GM18502 (cell line): ENCODE measurements around the gene ONECUT3.
"Not testable (repeated sequence)": the region's sequence is repeated elsewhere in the genome, so short reads cannot be mapped to it uniquely, and the experiment has no call there.

Experiments
- ATAC-seq: cut with Tn5 transposase; IDR thresholded peaks from one replicate; pipeline ENCODE4 v1.9.1; 2021; ENCODE audit warnings: mild to moderate bottlenecking; ENCODE audit not compliant: unreplicated experiment, poor library complexity

Gene ONECUT3

DNA sequence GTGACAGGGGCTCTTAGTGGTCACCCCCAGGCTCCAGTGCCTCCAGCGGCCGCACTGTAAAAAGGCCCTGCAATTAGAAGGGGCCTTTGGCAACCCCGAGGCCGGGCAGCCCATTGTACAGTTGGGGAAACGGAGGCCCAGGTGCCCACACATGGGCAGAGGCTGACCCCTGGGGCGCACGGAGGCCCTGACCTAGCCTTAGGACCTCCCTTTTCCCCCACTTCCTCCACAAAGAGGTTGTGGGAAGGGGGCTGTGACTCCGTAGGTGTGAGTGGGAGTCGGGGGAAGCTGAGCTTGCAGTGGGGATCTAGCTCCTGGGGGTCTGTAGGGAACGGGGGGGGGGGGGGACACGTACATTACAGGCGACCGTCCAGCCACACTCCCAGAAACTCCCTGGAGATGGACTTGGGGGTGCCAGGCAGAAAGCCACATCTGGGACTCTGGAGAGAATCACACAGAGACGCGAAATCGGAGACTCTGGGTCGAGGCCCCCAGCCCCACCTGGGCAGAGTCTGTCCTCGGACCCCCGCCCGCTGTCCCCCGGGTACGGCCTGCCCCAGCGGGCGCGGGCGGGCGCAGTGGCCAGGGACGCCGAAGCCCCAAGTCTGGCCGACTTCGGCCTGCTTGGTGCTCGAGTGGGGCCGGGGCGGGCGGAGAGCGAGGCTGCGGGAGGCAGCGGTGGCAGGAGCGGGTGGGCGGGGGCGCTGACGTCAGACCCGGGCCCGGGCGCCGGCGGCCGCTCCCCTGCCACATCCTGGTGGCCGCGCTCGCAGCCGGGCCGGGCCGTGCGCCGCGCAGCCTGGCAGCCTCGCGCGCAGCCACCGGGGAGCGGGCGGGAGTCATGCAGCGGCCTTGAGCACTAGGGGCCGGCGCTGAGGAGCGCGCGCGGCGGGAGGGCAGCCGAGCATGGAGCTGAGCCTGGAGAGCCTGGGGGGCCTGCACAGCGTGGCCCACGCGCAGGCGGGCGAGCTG lies at the start of gene ONECUT3:
ONECUT3 (plus strand) TSS at position 750 of the 972 bp plus-strand sequence; CDS start at position 907, 157 bp downstream.
- no peak for ATAC-seq

DNA sequence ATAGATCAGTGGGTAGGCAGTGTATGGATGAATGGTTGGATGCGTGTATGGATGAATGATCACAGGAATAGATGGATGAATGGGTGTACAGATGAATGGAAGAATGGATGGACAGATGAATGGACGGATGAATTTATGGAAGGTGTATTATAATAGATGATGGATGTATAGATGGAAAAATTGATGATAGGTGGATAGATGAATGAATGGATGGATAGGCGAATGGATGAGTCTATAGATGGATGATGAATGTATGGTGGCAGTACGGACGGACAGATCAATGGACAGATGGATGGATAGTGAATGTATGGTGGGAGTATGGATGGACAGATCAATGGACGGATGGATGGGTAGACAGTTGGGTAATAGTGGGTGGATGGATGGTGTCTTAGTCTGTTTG lies 49.0 kb upstream of the ONECUT3 start:
- ATAC-seq, result no peak

DNA sequence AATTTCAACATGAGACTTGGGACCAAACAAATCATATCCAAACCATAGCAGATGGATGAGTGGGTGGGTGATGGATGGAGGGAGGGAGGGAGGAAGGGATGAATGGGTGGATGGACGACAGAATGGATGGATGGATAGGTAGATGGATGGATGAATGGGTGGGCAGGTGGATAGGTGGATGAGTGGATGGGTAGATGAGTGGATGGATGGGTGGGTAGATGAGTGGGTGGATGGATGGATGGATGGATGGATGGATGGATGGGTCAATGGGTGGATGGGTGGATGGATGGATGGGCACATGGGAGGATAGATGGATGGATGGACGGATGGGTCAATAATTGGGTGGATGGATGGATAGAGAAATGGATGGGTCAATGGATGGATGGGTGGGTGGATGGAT lies 47.9 kb upstream of the ONECUT3 start:
- ATAC-seq, result no peak

DNA sequence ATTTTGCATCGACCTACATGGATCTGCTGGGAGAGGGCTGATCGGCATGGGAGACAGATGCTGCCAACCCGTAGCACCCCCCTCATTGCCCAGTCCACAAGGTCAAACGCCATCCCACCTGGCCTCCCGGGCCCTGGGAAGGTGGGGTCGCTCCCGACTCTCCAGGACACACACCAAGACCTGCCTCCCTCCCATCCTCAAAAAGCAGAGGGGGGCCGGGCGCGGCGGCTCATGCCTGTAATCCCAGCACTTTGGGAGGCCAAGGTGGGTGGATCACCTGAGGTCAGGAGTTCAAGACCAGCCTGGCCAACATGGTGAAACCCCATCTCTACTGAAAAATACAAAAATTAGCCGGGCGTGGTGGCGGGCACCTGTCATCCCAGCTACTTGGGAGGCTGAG lies 46.7 kb upstream of the ONECUT3 start:
- ATAC-seq, result not testable (repeated sequence)

DNA sequence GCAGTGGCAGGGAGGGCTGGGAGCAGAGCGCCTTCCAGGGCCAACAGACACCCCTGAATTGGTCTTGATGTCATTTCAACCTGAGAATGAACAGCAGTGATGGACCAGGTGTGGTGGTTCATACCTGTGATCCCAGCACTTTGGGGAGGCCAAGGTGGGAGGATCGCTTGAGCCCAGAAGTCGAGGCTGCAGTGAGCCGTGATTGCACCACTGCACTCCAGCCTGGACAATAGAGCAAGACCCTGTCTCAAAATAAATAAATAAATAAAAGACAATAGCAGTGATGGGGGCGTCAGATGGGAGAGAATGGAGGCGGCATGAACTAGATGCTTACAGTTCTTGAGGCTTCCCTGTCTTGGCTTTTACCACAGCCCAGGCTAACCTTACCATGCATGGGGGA lies 46.1 kb upstream of the ONECUT3 start:
- ATAC-seq, result no peak

DNA sequence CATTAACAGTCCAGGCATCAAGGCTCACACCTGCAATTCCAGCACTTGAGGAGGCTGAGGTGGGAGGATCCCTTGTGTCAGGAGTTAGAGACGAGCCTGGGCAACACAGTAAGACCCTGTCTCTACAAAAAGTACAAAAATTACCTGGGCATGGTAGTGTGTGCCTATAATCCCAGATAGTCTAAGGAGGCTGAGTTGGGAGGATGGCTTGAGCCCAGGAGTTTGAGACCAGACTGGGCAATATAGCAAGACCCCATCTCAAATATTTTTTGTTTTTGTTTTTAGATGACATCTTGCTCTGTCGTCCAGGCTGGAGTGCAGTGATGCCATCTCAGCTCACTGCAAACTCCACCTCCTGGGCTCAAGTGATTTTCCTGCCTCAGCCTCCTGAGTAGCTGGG lies 40.1 kb upstream of the ONECUT3 start:
- ATAC-seq, result no peak

DNA sequence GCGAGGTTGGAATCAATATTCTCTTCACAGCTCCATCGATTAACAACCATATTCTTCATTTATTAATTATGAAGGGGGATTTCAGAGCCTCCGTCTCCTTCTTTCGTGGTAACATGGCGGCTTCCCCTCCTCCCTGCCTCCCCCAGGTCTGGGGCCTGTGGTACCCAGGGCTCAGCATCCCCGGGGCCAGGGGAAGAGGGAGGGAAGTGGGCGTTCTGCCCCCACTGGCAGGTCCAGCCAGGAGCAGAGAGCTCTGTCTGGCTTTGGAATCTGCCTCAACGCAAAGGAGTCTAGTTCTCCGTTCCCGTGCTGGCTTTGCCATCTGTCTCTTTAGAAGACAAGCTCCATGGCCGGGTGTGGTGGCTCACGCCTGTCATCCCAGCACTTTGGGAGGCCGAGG lies 37.8 kb upstream of the ONECUT3 start:
- ATAC-seq, result no peak

DNA sequence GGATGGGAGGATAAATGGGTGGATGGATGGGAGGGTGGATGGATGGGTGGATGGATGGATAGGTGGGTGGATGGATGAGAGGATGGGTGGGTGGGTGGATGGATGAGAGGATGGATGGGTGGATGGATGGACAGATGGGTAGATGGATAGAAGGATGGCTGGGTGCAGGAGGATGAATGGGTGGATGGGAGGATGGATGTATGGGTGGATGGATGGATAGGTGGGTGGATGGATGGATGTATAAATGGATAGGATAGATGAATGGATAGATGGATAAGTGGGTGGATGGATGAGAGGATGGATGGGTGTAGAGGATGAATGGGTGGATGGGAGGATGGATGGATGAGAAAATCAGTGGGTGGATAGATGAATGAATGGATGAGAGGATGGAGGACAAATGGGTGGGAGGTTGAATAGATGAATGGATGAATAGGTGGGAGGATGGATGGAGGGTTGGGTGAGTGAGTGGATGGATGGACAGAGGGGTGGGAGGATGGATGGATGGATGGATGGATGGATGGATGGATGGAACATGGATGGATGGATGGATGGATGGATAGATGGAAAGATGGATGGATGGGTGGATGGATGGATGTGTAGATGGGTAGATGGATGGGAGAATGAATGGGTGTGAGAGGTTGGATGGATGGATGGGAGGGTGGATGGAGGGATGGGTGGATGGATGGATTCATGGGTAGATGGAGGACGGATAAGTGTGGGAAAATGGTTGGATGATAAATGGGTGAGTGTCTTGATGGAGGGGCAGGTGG lies 35.9 kb upstream of the ONECUT3 start:
- ATAC-seq, result no peak

DNA sequence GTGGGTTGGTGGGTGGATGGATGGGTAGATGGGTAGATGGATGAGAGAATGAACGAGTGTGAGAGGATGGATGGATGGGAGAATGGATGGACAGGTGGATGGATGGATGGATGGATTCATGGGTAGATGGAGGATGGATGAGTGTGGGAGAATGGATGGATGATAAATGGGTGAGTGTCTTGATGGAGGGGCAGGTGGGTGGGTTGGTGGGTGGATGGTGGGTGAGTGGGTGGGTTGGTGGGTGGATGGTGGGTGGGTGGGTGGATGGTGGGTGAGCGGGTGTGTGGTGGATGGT lies 35.4 kb upstream of the ONECUT3 start:
- no peak for ATAC-seq

DNA sequence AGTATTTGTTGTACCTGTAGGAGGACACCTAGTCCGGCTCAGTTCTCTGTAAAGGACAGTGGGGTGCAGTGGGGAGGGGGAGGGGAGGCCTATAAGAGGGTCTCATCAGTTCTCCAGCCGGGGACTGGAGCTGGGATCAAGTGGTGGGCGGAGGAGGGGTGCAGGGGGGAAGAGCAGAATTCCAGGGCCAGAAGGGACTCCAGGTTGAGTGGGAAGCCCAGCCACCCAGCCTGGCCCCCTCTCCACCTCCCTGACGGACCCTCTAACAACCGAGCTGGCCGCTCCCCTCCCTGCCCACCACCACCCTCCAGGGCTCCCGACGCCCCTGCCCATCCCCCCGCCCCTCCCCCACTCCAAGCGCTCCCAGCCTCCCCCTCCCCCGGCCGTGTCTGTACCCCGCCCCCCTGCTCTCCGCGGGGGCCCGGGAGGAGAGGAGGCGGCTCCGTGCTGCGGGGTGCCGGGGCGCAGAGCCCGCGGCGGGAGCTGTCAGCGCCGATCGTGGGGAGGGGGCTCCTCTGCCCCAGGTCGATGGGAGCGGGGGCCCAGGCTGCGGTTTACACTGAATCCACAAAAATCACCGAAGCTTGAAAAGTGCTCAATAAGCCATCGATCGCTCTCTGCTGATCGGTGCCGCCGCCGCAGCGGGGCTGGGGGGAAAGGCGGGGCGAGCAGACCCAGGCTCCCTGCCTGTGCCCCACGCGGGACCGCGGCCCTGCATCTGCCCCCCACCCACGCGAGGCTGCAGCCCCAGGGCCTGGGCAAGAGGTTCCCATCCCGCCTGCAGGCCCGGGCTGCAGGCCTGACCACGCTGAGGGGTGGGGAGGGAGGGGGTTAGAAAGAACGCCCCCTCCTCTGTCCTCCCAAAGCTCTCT lies 34.6 kb upstream of the ONECUT3 start:
- ATAC-seq, result no peak

DNA sequence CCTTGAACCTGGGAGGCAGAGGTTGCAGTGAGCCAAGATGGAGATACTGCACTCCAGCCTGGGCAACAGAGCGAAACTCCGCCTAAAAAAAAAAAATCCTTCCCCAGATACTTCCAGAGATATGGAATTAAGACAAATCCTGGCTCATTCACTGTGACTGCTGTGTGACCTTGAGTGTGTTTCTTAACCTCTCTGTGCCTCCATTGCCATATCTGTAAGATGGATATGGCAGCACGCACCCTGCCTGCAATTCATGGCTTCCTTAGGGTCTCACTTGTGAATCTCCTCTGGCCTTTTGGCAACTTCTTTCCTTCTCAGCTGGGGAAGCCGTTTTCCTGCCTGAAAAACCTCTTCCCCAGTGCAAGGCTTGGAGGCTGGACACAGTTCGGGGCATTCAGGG lies 33.8 kb upstream of the ONECUT3 start:
- ATAC-seq, result no peak

DNA sequence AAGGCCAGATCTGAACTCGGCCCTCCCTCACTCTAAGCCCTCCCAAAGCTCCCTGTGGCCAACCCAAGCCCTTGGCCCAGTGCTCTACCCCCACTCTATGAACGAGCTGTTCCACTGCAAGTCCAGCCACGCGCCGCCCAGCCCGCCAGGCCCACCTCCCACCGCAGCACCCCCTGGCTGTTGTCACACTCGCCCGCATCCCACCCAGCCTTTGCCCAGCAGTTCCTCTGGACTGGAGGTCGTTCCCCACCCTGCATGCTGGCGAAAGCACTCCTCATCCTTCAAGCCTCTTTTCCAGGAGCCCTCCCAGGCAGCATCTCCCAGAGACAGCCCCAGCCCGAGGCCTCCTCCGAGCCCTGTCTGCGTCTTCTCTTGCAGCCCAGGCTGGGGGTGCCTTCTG lies 33.1 kb upstream of the ONECUT3 start:
- no peak for ATAC-seq

DNA sequence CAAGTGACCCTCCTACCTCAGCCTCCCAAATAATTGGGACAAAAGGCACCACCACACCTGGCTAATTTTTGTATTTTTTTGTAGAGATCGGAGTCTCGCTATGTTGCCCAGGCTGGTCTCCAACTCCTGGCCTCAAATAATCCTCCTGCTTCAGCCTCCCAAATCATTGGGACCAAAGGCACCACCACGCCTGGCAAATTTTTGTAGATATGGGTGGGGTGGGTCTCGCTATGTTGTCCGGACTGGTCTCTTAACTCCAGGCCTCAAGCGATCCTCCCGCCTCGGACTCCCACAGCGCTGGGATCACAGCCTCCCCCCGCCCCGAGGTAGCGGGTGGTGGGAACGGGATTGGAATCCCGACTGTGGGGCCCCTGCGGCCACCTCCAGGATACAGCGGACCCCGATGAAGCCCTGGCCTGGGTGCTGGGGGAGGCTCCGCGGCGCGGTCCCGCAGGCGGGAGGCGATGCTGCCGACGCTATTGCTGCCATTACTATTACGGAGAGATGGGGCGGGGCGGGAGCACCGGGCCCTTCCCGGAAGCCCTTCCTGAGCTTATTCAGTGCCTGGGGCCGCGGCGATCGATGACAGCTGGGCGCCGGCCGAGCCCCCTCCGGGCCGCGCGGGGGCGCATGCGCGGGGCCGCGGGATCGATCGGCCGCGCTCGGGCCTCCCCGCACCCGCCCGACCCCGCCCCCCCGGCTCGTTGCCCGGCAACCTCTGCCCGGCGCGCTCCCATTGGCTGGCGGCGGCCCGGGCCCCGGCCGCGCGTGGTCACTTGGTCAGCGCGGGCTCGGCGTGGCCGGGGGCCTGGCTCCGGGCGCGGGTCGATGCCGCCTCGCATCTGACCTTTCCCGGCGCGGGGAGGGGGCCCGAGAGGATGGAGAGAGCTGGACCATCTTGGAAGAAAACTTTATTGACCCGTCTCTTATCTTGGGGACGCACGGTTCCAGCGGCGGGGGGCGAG lies 27.9 kb upstream of the ONECUT3 start:
- no peak for ATAC-seq

DNA sequence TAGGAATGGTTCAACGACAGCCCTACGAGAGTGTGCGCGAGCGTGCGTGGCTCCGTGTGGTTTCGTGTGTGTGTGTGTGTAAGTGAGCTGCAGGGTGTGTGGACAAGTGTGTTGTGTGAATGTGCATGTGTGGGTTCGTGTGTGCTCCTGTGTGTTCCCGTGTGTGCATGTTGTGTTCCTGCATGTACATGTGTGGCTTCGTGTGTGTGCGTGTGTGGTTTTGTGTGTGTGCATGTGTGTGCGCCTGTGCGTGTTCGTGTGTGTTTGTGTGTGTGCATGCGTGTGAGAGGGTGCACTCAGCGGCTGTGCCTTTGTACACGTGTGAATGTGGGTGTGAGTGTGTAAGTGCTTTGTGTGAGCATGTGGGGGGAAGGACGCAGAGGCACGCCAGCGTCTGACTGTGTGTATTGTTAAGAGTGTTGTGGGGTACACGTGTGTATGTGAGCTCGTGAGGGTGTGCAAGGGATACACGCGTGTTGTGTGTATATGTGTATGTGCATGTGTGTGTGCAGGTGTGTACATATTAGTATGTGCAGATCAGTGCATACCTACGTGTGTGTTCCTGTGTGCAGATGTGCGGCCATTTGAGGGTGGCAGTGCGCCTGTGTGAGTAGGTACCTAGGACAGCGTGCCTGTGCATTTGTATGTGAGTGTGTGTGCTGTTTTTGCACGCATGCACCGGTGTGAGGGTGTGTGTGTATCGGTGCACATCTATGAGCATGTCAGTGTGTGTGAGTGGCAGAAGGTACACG lies 24.3 kb upstream of the ONECUT3 start:
- ATAC-seq, result no peak

DNA sequence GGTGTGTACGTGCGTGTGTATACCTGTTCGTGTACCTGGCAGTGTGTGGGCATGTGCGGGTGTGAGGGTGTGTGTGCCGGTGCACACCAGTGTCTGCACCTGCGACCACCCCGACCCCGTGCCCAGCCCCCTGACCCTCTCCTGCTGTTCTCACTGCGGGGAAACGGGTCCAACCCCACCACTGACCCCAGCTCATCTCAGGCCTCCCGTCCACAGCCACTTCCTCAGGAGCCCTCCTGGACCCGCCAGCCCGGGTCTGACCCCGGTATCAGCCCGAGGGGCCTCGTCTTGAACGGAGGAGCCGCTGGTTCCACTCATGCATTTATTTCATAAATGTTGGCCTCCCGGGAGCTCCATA lies 23.8 kb upstream of the ONECUT3 start:
- no peak for ATAC-seq

DNA sequence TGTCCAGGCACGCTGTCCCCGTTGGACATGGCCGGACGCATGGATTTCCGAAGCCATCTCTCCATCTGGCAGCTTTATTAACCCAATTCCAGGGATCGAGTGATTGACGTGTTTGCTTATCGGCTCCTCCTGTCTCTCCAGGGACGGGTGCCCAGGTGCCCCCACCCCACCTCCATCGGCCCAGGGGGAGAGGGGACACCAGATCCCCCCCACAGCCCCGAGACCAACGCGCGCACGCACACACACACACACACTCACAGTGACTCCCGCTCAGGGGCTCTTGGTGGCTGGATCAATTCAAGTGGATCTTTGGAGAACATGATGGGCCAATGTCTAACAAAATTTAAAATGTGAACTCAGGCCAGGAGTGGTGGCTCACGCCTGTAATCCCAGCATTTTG lies 23.1 kb upstream of the ONECUT3 start:
- no peak for ATAC-seq

DNA sequence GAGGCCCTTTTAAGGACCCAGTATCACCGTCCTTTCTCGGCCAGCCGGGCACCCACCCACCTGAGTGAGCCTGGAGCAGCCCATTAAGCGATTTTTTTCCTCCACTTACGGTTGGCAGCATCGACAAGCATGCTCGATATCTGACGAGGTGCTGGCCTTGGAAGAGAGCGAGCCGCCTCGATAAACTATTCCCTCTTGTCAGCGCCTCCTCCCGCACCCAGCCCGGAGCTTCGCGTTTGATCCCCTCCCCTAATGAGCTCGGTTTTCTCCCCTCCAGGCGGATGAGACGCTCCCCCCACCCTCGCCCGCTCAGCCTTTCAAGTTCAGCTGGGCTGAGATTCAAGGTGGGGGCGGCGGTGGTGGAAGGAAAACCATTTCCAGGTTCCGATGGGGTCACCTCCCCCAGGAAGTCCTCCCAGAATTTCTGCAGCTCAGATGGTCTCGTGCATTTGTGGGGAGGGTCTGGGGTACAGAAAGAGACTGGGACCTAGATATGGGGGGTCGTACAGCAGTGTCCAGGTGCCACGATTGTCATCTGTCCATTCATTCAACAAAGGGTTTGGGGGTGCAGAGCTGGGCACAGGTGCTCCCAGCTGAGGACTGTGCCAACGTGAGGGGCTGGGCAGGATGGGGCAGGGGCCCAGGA lies 18.9 kb upstream of the ONECUT3 start:
- ATAC-seq, result no peak

DNA sequence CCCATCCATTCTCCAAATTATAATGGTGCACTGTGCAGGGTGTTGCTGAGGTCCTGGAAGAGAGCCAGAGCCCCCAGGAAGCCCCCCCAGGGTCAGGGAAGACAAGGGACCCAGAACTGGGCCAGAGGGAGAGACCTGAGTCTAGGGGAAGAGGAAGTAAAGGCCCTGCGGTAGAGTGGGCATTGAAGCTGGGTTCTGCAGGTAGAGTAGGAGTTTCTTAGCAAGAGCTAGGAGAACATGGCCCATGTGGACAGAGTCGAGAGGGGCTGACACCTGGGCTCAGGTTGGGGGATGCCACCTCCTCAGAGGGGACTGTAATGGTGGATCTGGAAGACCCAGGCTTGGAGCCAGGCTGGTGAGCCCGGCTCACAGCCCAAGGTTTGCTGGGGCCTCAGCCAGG lies 17.0 kb upstream of the ONECUT3 start:
- ATAC-seq, result no peak
